ENCODE data around the gene ARMC7.
"Not testable (repeated sequence)": the region's sequence is repeated elsewhere in the genome, so short reads cannot be mapped to it uniquely, and the experiment has no call there.

DNA sequence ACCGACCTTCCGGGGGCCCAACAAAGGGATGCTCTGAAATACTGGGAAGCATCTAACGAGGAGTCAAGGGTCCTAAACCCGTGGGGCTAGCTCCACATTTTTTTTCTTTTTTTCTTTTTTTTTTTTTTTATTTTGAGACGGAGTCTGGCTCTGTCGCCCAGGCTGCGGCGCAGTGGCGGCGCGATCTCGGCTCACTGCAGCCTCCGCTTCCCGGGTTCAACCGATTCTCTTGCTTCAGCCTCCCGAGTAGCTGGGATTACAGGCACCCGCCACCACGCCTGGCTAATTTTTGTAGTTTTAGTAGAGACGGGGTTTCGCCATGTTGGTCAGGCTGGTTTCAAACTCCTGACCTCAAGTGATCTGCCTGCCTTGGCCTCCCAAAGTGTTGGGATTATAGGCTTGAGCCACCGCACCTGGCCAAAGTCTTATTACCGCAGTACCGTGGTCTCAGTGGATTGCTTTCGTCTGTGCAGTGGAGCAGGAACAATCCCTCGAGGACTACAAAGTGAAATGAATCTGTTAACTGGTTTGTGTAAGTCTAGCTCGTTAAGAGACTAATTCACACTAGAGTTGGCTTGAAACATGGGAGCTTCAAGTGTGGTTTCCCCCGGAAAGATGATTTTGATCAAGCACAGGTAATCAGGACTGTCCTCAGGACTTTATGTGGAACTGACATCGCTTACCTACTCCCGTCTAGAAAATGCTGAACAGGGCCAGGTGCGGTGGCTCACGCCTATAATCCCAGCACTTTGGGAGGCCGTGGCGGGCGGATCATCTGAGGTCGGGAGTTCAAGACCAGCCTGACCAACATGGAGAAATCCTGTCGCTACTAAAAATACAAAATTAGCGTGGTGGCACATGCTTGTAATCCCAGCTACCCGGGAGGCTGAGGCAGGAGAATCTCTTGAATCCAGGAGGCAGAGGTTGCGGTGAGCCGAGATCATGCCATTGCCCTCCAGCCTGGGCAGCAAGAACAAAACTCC, 22.5 kb downstream of the ARMC7 start:
- TF ChIP-seq, protein P1, sequence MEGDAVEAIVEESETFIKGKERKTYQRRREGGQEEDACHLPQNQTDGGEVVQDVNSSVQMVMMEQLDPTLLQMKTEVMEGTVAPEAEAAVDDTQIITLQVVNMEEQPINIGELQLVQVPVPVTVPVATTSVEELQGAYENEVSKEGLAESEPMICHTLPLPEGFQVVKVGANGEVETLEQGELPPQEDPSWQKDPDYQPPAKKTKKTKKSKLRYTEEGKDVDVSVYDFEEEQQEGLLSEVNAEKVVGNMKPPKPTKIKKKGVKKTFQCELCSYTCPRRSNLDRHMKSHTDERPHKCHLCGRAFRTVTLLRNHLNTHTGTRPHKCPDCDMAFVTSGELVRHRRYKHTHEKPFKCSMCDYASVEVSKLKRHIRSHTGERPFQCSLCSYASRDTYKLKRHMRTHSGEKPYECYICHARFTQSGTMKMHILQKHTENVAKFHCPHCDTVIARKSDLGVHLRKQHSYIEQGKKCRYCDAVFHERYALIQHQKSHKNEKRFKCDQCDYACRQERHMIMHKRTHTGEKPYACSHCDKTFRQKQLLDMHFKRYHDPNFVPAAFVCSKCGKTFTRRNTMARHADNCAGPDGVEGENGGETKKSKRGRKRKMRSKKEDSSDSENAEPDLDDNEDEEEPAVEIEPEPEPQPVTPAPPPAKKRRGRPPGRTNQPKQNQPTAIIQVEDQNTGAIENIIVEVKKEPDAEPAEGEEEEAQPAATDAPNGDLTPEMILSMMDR (conservative IDR thresholded peaks at IDR 0.05; ENCODE audit: low read length): not testable (repeated sequence)
- TF ChIP-seq EZH2phosphoT487 (IDR thresholded peaks at IDR 0.05; ENCODE audit: borderline replicate concordance): not testable (repeated sequence)
